OCI-LY7 (cell line): Measurements from ENCODE around the gene UBP1. TPM values are rescaled to one million over a fixed set of nuclear protein-coding genes. Genes with fewer than 3 reads are reported as not detected.

Source experiments
- BruUV-seq: library from RNA; stranded (reverse); fragments of 400-500 nt; replicated peaks from 2 replicates; lab custom pipeline; 2021; lab: Mats Ljungman, UMichigan
- CTCF ChIA-PET: fragments of 300-600 bp; sonication (Branson Sonifier 250); formaldehyde crosslinking; loops from one replicate; lab custom pipeline; 2022; ENCODE audit warnings: antibody characterized with exemption; ENCODE audit not compliant: unreplicated experiment; lab: Charles Lee
- POLR2A ChIA-PET: fragments of 300-600 bp; sonication (Branson Sonifier 250); formaldehyde crosslinking; loops from one replicate; lab custom pipeline; 2022; ENCODE audit warnings: antibody characterized with exemption; lab: Charles Lee
- DNase-seq: peaks from one replicate; pipeline ENCODE4 v3.0.0-alpha.2; 2015; ENCODE audit warnings: low spot score
- H2AFZ ChIP-seq: fragments of 200-600 bp; sonication (generic), shearing (Covaris generic); 2 replicates; pipeline ENCODE4 v1.6.1; 2014; ENCODE audit warnings: mild to moderate bottlenecking, antibody characterized with exemption, low read length, moderate library complexity
- H3K27ac ChIP-seq: fragments of 200-600 bp; sonication (generic); 2 replicates; pipeline ENCODE4 v1.5.1; 2014; ENCODE audit warnings: mixed run types, low read depth, mild to moderate bottlenecking, moderate library complexity, low read length, inconsistent platforms; ENCODE audit not compliant: poor library complexity, severe bottlenecking
- H3K36me3 ChIP-seq: fragments of 200-600 bp; sonication (generic); 2 replicates; pipeline ENCODE4 v1.6.1; 2014; ENCODE audit warnings: mild to moderate bottlenecking, antibody characterized with exemption, low read length, moderate library complexity, mixed read lengths; ENCODE audit not compliant: insufficient read depth
- H3K4me1 ChIP-seq: fragments of 200-600 bp; sonication (generic); 2 replicates; pipeline ENCODE4 v1.5.1; 2014; ENCODE audit warnings: mild to moderate bottlenecking, low read length; ENCODE audit not compliant: insufficient read depth, poor library complexity, severe bottlenecking
- H3K4me2 ChIP-seq: fragments of 200-600 bp; sonication (generic); 2 replicates; pipeline ENCODE4 v1.6.1; 2014; ENCODE audit warnings: mild to moderate bottlenecking, low read length
- H3K4me3 ChIP-seq: fragments of 200-600 bp; sonication (generic); 2 replicates; pipeline ENCODE4 v1.5.1; 2014; ENCODE audit warnings: mild to moderate bottlenecking, low read depth, low read length; ENCODE audit not compliant: poor library complexity, severe bottlenecking
- H3K79me2 ChIP-seq: fragments of 200-600 bp; sonication (generic); 2 replicates; pipeline ENCODE4 v1.6.1; 2016; ENCODE audit warnings: low read depth, mild to moderate bottlenecking, low read length, moderate library complexity, mixed read lengths; ENCODE audit not compliant: insufficient read depth
- H3K9me2 ChIP-seq: fragments of 200-600 bp; sonication (generic); 2 replicates; pipeline ENCODE4 v1.6.1; 2016; ENCODE audit warnings: mild to moderate bottlenecking, low read length, mixed read lengths; ENCODE audit not compliant: insufficient read depth
- H3K9me3 ChIP-seq: fragments of 200-600 bp; sonication (generic); 2 replicates; pipeline ENCODE4 v1.6.1; 2014; ENCODE audit warnings: mild to moderate bottlenecking, mixed run types, low read length, mixed read lengths
- H4K20me1 ChIP-seq: fragments of 200-600 bp; sonication (generic); 2 replicates; pipeline ENCODE4 v1.6.1; 2014; ENCODE audit warnings: mild to moderate bottlenecking, antibody characterized with exemption, low read length, moderate library complexity, mixed read lengths; ENCODE audit not compliant: insufficient read depth
- CTCF ChIP-seq: fragments of 200-600 bp; sonication (generic); conservative IDR thresholded peaks from 2 replicates; pipeline ENCODE4 v1.5.1; 2014; ENCODE audit warnings: mild to moderate bottlenecking, antibody characterized with exemption, low read length, moderate library complexity, mixed read lengths
- EZH2phosphoT487 ChIP-seq: fragments of 200-600 bp; sonication (generic); IDR thresholded peaks from 2 replicates; pipeline ENCODE4 v1.6.1; 2018; ENCODE audit warnings: low read depth, borderline replicate concordance, mild to moderate bottlenecking, mixed run types, antibody characterized with exemption, low read length, moderate library complexity, mixed read lengths
- intact Hi-C: fragments of 100-400 bp; cut with micrococcal nuclease; formaldehyde crosslinking; loops from one replicate; pipeline ENCODE4 v1.10.0; 2022; ENCODE audit not compliant: unreplicated experiment
- total RNA-seq, 2 experiments: library from RNA; depleted of rRNA in 1 of 2; stranded (reverse); fragments of >200 nt in 1 of 2; shearing (Covaris generic) in 1 of 2; gene quantifications; 2 replicates each; pipeline ENCODE4 v1.2.3, GENCODE V29; 2014 to 2022

UBP1 gene
- total RNA-seq, 2 experiments from 2014 or later, result 73.0 to 83.8 TPM

GRCh38 chr3:33426630-33427317 lies 13.4 kb downstream of the UBP1 start:
- H3K9me3 ChIP-seq, result no peaks in the 10 kb centered on the region
- H3K79me2 ChIP-seq, result peaks cover 99% of the 10 kb centered on the region
- no peak for DNase-seq
- no peak overlapping the region for H3K27ac ChIP-seq
- intact Hi-C loops, result no loop called here
- peaks cover 29% of the 10 kb centered on the region for H4K20me1 ChIP-seq
- POLR2A ChIA-PET, result interaction anchor here (1.7 kb wide), 1 partner anchor 11 kb away, joined by 7 read pairs; no protein-coding TSS in a partner anchor
- H3K4me3 ChIP-seq, result no peak overlapping the region
- H3K36me3 ChIP-seq, result peaks cover 38% of the 10 kb centered on the region
- TF ChIP-seq CTCF, result no peak
- no TSS peak for BruUV-seq
- H3K9me2 ChIP-seq, result no peaks in the 10 kb centered on the region
- H2AFZ ChIP-seq, result no peak overlapping the region
- peaks cover 15% of the 10 kb centered on the region for H3K4me1 ChIP-seq
- CTCF ChIA-PET, result no interaction called here
- H3K4me2 ChIP-seq, result no peak overlapping the region

- ChIA-PET POLR2A (interaction anchor here (1.7 kb wide), 1 partner anchor 12 kb away, joined by 7 read pairs; no protein-coding TSS in a partner anchor), CTCF (no interaction called here)
- Histone ChIP-seq H3K36me3 (peaks cover 46% of the 10 kb centered on the region), H3K79me2 (peaks cover 95% of the 10 kb centered on the region), H4K20me1 (peaks cover 26% of the 10 kb centered on the region), H3K27ac (no peak overlapping the region), H2AFZ (no peak overlapping the region), H3K4me3 (no peak overlapping the region), H3K9me2 (no peaks in the 10 kb centered on the region), H3K4me1 (peaks cover 15% of the 10 kb centered on the region), H3K9me3 (no peaks in the 10 kb centered on the region; the same call in 1 of the 2 replicates), H3K4me2 (no peak overlapping the region)
- TF ChIP-seq CTCF, result no peak
- no peak for TF ChIP-seq EZH2phosphoT487
- DNase-seq, result no peak
- no TSS peak for BruUV-seq
- intact Hi-C loops, result no loop called here
Observed at GRCh38 chr3:33426068-33426467, 14.1 kb downstream of the UBP1 start.

GRCh38 chr3:33425453-33425852 lies 14.8 kb downstream of the UBP1 start:
- no TSS peak for BruUV-seq
- Histone ChIP-seq H3K9me3 (no peaks in the 10 kb centered on the region; the same call in 1 of the 2 replicates), H3K79me2 (peaks cover 88% of the 10 kb centered on the region), H3K4me1 (peaks cover 12% of the 10 kb centered on the region), H3K4me3 (no peak overlapping the region), H4K20me1 (peaks cover 22% of the 10 kb centered on the region), H2AFZ (no peak overlapping the region), H3K36me3 (peaks cover 52% of the 10 kb centered on the region), H3K9me2 (no peaks in the 10 kb centered on the region), H3K4me2 (no peak overlapping the region), H3K27ac (no peak overlapping the region)
- CTCF ChIA-PET, result no interaction called here
- DNase-seq, result no peak
- TF ChIP-seq CTCF (no peak), EZH2phosphoT487 (no peak)
- intact Hi-C loops, result no loop called here
- POLR2A ChIA-PET, result interaction anchor here (1.7 kb wide), 1 partner anchor 13 kb away, joined by 7 read pairs; no protein-coding TSS in a partner anchor
